HepG2 (cell line): ENCODE measurements around the gene MMP24OS. TPM values are rescaled to one million over a fixed set of nuclear protein-coding genes. Genes with fewer than 3 reads are reported as not detected.

Experiments
- ARNT ChIP-seq: fragments of 450-650 bp; IDR thresholded peaks from 2 replicates; pipeline ENCODE4 v1.6.1; 2017
- ATF2 ChIP-seq: sonication (generic); formaldehyde crosslinking; IDR thresholded peaks from 2 replicates; pipeline ENCODE4 v1.4.0; 2020; ENCODE audit warnings: missing genetic modification reagents
- CCAR2 ChIP-seq: fragments of 200-400 bp; formaldehyde crosslinking; optimal IDR thresholded peaks from 2 replicates; pipeline ENCODE3; 2018; ENCODE audit warnings: low read depth, mild to moderate bottlenecking, low read length, moderate library complexity
- DR1 ChIP-seq: sonication (generic); formaldehyde crosslinking; IDR thresholded peaks from 2 replicates; pipeline ENCODE4 v1.8.0; 2021; ENCODE audit warnings: mild to moderate bottlenecking, missing genetic modification reagents, inconsistent platforms
- ESRRA ChIP-seq: sonication (generic); formaldehyde crosslinking; IDR thresholded peaks from 2 replicates; pipeline ENCODE4 v1.5.1; 2020; ENCODE audit warnings: mild to moderate bottlenecking, low read depth, missing genetic modification reagents
- ETV5 ChIP-seq: IDR thresholded peaks from 2 replicates; pipeline ENCODE4 v1.6.1; 2018; ENCODE audit warnings: missing biosample characterization, missing genetic modification reagents, inconsistent platforms, borderline replicate concordance
- HHEX ChIP-seq: IDR thresholded peaks from 2 replicates; pipeline ENCODE4 v1.6.1; 2016; ENCODE audit warnings: control low read depth
- IKZF1 ChIP-seq: fragments of 450-650 bp; IDR thresholded peaks from 2 replicates; pipeline ENCODE4 v1.7.1; 2016
- KDM5B ChIP-seq: sonication (generic); formaldehyde crosslinking; IDR thresholded peaks from 2 replicates; pipeline ENCODE4 v1.4.0; 2020; ENCODE audit warnings: missing genetic modification reagents, mild to moderate bottlenecking, borderline replicate concordance
- KLF13 ChIP-seq: sonication (generic); formaldehyde crosslinking; IDR thresholded peaks from 2 replicates; pipeline ENCODE4 v1.4.0; 2020; ENCODE audit warnings: mild to moderate bottlenecking, missing genetic modification reagents
- MYC ChIP-seq: sonication (generic); formaldehyde crosslinking; IDR thresholded peaks from 2 replicates; pipeline ENCODE4 v1.9.0; 2021; ENCODE audit warnings: missing genetic modification reagents, borderline replicate concordance
- NFYB ChIP-seq: sonication (generic); formaldehyde crosslinking; IDR thresholded peaks from 2 replicates; pipeline ENCODE4 v1.4.0; 2020; ENCODE audit warnings: missing genetic modification reagents
- RFXANK ChIP-seq: IDR thresholded peaks from 2 replicates; pipeline ENCODE4 v1.6.1; 2016
- SIN3B ChIP-seq: fragments of 150-350 bp; IDR thresholded peaks from 2 replicates; pipeline ENCODE4 v1.6.1; 2014; ENCODE audit warnings: low read length
- SRSF1 ChIP-seq: fragments of 200-400 bp; formaldehyde crosslinking; optimal IDR thresholded peaks from 2 replicates; pipeline ENCODE3; 2017; ENCODE audit warnings: mild to moderate bottlenecking, low read depth, low read length, moderate library complexity
- TBL1XR1 ChIP-seq: fragments of 150-350 bp; IDR thresholded peaks from 2 replicates; pipeline ENCODE4 v1.6.1; 2014; ENCODE audit warnings: borderline replicate concordance, low read length; ENCODE audit not compliant: partially characterized antibody
- WIZ ChIP-seq: sonication (generic); formaldehyde crosslinking; IDR thresholded peaks from 2 replicates; pipeline ENCODE4 v1.5.1; 2020; ENCODE audit warnings: mild to moderate bottlenecking, missing genetic modification reagents
- ZBTB42 ChIP-seq: sonication (generic); formaldehyde crosslinking; IDR thresholded peaks from 2 replicates; pipeline ENCODE4 v1.5.0; 2020; ENCODE audit warnings: mild to moderate bottlenecking, missing genetic modification reagents
- ZNF367 ChIP-seq: sonication (generic); formaldehyde crosslinking; IDR thresholded peaks from 2 replicates; pipeline ENCODE4 v1.4.0; 2020; ENCODE audit warnings: missing genetic modification reagents, borderline replicate concordance
- ZNF496 ChIP-seq: sonication (generic); formaldehyde crosslinking; IDR thresholded peaks from 2 replicates; pipeline ENCODE4 v1.8.1; 2023; ENCODE audit warnings: mild to moderate bottlenecking, moderate library complexity, missing genetic modification reagents; ENCODE audit not compliant: insufficient replicate concordance
- ZNF564 ChIP-seq: sonication (generic); formaldehyde crosslinking; IDR thresholded peaks from 2 replicates; pipeline ENCODE4 v1.8.1; 2023; ENCODE audit warnings: mild to moderate bottlenecking, missing genetic modification reagents
- ZNF652 ChIP-seq: IDR thresholded peaks from 2 replicates; pipeline ENCODE4 v1.6.1; 2016; ENCODE audit warnings: low read depth, borderline replicate concordance
- ZNF720 ChIP-seq: sonication (generic); formaldehyde crosslinking; IDR thresholded peaks from 2 replicates; pipeline ENCODE4 v1.4.0; 2020; ENCODE audit warnings: missing genetic modification reagents
- ZNF784 ChIP-seq: sonication (generic); formaldehyde crosslinking; IDR thresholded peaks from 2 replicates; pipeline ENCODE4 v1.5.1; 2020; ENCODE audit warnings: missing genetic modification reagents, mild to moderate bottlenecking, borderline replicate concordance
- ZNF816 ChIP-seq: sonication (generic); formaldehyde crosslinking; IDR thresholded peaks from 2 replicates; pipeline ENCODE4 v1.8.0; 2022; ENCODE audit warnings: missing genetic modification reagents, mild to moderate bottlenecking, borderline replicate concordance
- polyA plus RNA-seq, 8 experiments: library from polyadenylated mRNA; depleted of rRNA in 3 of 8; stranded (reverse) in 7 of 8; unstranded in 1 of 8; fragments of >200 nt; fragmentation: Illumina TruSeq in 4 of 8; extraction: Trizol in 4 of 8; gene quantifications; 2 replicates each; pipeline versions ENCODE4 v1.2.1 to v1.2.3, GENCODE V29; 2011 to 2016; ENCODE audit warnings: low read depth in 4 of 8, missing spikeins in 1 of 8, mixed read lengths in 1 of 8; ENCODE audit not compliant: insufficient read depth in 1 of 8
- total RNA-seq, 5 experiments: library from RNA; depleted of rRNA; stranded (reverse); fragments of >200 nt; fragmentation: Illumina TruSeq; extraction: Trizol; gene quantifications; 2 replicates each; pipeline ENCODE4 v1.2.3, GENCODE V29; 2016; ENCODE audit warnings: low read depth in 1 of 5
- TF ChIP-seq, protein P1 (sequence below): sonication (generic); formaldehyde crosslinking; IDR thresholded peaks from 2 replicates; pipeline ENCODE4 v1.4.0; 2020; ENCODE audit warnings: missing genetic modification reagents
- TF ChIP-seq, protein P2 (sequence below): sonication (generic); formaldehyde crosslinking; IDR thresholded peaks from 2 replicates; pipeline ENCODE4 v1.5.0; 2020; ENCODE audit warnings: mild to moderate bottlenecking, missing genetic modification reagents
- TF ChIP-seq, protein P3 (sequence below): sonication (generic); formaldehyde crosslinking; IDR thresholded peaks from 2 replicates; pipeline ENCODE4 v1.5.1; 2020; ENCODE audit warnings: missing genetic modification reagents, mild to moderate bottlenecking, borderline replicate concordance

Gene MMP24OS
- total and polyA plus RNA-seq, 2 of the 13 experiments (the other 11 are each of a cell fraction or from before 2014, with no cell fraction given) = 6.0 to 8.5 TPM

- TF ChIP-seq ZNF784 (CRISPR knock-in tag) (no peak), KDM5B (CRISPR knock-in tag) (no peak), ZNF652 (no peak), NFYB (CRISPR knock-in tag) (no peak), CCAR2 (no peak), ZNF367 (CRISPR knock-in tag) (no peak), MYC (CRISPR knock-in tag) (no peak), KLF13 (CRISPR knock-in tag) (no peak), WIZ (CRISPR knock-in tag) (no peak), SIN3B (no peak), RFXANK (CRISPR knock-in tag) (no peak), ZNF816 (CRISPR knock-in tag) (no peak), DR1 (CRISPR knock-in tag) (no peak), ARNT (no peak), ZNF564 (0 out of 2 replicates have a peak, but pooled peaks have one; percentile 8), SRSF1 (no peak), ZBTB42 (CRISPR knock-in tag) (no peak), ZNF496 (CRISPR knock-in tag) (no peak), ESRRA (no peak), TBL1XR1 (no peak), ETV5 (CRISPR knock-in tag) (no peak), ZNF720 (CRISPR knock-in tag) (no peak), IKZF1 (no peak), ATF2 (CRISPR knock-in tag) (no peak; the same call in 1 of the 2 replicates), HHEX (CRISPR knock-in tag) (no peak)
- TF ChIP-seq, protein P1, sequence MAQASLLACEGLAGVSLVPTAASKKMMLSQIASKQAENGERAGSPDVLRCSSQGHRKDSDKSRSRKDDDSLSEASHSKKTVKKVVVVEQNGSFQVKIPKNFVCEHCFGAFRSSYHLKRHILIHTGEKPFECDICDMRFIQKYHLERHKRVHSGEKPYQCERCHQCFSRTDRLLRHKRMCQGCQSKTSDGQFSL (CRISPR knock-in tag) = no peak
- TF ChIP-seq, protein P2, sequence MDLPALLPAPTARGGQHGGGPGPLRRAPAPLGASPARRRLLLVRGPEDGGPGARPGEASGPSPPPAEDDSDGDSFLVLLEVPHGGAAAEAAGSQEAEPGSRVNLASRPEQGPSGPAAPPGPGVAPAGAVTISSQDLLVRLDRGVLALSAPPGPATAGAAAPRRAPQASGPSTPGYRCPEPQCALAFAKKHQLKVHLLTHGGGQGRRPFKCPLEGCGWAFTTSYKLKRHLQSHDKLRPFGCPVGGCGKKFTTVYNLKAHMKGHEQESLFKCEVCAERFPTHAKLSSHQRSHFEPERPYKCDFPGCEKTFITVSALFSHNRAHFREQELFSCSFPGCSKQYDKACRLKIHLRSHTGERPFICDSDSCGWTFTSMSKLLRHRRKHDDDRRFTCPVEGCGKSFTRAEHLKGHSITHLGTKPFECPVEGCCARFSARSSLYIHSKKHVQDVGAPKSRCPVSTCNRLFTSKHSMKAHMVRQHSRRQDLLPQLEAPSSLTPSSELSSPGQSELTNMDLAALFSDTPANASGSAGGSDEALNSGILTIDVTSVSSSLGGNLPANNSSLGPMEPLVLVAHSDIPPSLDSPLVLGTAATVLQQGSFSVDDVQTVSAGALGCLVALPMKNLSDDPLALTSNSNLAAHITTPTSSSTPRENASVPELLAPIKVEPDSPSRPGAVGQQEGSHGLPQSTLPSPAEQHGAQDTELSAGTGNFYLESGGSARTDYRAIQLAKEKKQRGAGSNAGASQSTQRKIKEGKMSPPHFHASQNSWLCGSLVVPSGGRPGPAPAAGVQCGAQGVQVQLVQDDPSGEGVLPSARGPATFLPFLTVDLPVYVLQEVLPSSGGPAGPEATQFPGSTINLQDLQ (CRISPR knock-in tag) = no peak
- TF ChIP-seq, protein P3, sequence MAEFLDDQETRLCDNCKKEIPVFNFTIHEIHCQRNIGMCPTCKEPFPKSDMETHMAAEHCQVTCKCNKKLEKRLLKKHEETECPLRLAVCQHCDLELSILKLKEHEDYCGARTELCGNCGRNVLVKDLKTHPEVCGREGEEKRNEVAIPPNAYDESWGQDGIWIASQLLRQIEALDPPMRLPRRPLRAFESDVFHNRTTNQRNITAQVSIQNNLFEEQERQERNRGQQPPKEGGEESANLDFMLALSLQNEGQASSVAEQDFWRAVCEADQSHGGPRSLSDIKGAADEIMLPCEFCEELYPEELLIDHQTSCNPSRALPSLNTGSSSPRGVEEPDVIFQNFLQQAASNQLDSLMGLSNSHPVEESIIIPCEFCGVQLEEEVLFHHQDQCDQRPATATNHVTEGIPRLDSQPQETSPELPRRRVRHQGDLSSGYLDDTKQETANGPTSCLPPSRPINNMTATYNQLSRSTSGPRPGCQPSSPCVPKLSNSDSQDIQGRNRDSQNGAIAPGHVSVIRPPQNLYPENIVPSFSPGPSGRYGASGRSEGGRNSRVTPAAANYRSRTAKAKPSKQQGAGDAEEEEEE (CRISPR knock-in tag) = no peak
These were observed 7.8 kb upstream of the MMP24OS start (continued) for GRCh38 chr20:35285806-35286076.
